B cell (primary cell): Measurements from ENCODE around the gene VTI1A. TPM values are rescaled to one million over a fixed set of nuclear protein-coding genes. Genes with fewer than 3 reads are reported as not detected.

Experiments used
- ATAC-seq: fragments of 200-7000 bp; cut with Tn5 transposase; one replicate; pipeline ENCODE4 v1.10.0; 2021; ENCODE audit warnings: low read depth, mild to moderate bottlenecking, moderate number of reproducible peaks, moderate library complexity
- CTCF ChIA-PET: fragments of 350-600 bp; sonication (Branson Sonifier 250); formaldehyde crosslinking; loops from one replicate; lab custom pipeline; 2021; ENCODE audit warnings: antibody characterized with exemption, inconsistent platforms; lab: Charles Lee
- POLR2A ChIA-PET: fragments of 350-600 bp; sonication (Branson Sonifier 250); formaldehyde crosslinking; loops from one replicate; lab custom pipeline; 2021; ENCODE audit warnings: antibody characterized with exemption; lab: Charles Lee
- DNase-seq: peaks from one replicate; pipeline ENCODE4 v3.0.0; 2013
- H2AFZ ChIP-seq: 2 replicates; pipeline ENCODE4 v1.6.1; 2012; ENCODE audit warnings: mild to moderate bottlenecking, low read depth, low read length; ENCODE audit not compliant: insufficient read depth, poor library complexity, severe bottlenecking
- H3K27ac ChIP-seq, 2 donors: 1 replicate in 1 of 2; 2 replicates in 1 of 2; pipeline ENCODE4 v1.5.1; 2012 to 2013; ENCODE audit warnings: low read length in 2 of 2, mild to moderate bottlenecking in 2 of 2, moderate library complexity in 1 of 2
- H3K27me3 ChIP-seq, 4 experiments: fragments of 200-600 bp in 1 of 4; sonication (generic) in 1 of 4; replicated peaks in 1 of 4; 1 replicate in 2 of 4; 2 replicates in 2 of 4; pipeline versions ENCODE4 v1.6.1 to v1.7.0; 2013 to 2016; ENCODE audit warnings: low read length in 3 of 4, mild to moderate bottlenecking in 2 of 4, mixed read lengths in 1 of 4, moderate library complexity in 1 of 4; ENCODE audit not compliant: insufficient read depth in 4 of 4, control insufficient read depth in 3 of 4; ENCODE audit errors: control extremely low read depth in 1 of 4
- H3K36me3 ChIP-seq, 2 experiments: replicated peaks in 1 of 2; 1 replicate in 1 of 2; 2 replicates in 1 of 2; pipeline versions ENCODE4 v1.6.1 to v1.7.1; 2013; ENCODE audit warnings: low read length in 1 of 2; ENCODE audit not compliant: insufficient read depth in 2 of 2, control insufficient read depth in 1 of 2; ENCODE audit errors: control extremely low read depth in 1 of 2, extremely low read depth in 1 of 2
- H3K4me1 ChIP-seq, 2 donors: fragments of 200-600 bp in 1 of 2; sonication (generic) in 1 of 2; 1 replicate in 1 of 2; 2 replicates in 1 of 2; pipeline versions ENCODE4 v1.5.1 to v1.6.1; 2013 to 2017; ENCODE audit warnings: low read length in 2 of 2; ENCODE audit not compliant: control insufficient read depth in 2 of 2, insufficient read depth in 2 of 2
- H3K4me2 ChIP-seq: replicated peaks from 2 replicates; pipeline ENCODE3; 2012; ENCODE audit warnings: mild to moderate bottlenecking, low read depth, low read length; ENCODE audit not compliant: poor library complexity, severe bottlenecking
- H3K4me3 ChIP-seq, 5 experiments: fragments of 200-600 bp in 1 of 5; sonication (generic) in 1 of 5; 1 replicate in 3 of 5; 2 replicates in 2 of 5; pipeline versions ENCODE4 v1.5.1 to v1.7.0; 2011 to 2016; ENCODE audit warnings: low read length in 4 of 5, mild to moderate bottlenecking in 4 of 5, low read depth in 2 of 5, control low read depth in 1 of 5, moderate library complexity in 1 of 5; ENCODE audit not compliant: insufficient read depth in 1 of 5; ENCODE audit errors: control extremely low read depth in 1 of 5, extremely low read depth in 1 of 5
- H3K79me2 ChIP-seq: fragments of 200-600 bp; sonication (generic); one replicate; pipeline ENCODE4 v1.6.0; 2016; ENCODE audit warnings: low read length; ENCODE audit not compliant: control insufficient read depth, insufficient read depth
- H3K9ac ChIP-seq: fragments of 200-600 bp; sonication (generic); 2 replicates; pipeline ENCODE4 v1.6.1; 2017; ENCODE audit warnings: mild to moderate bottlenecking, low read length, moderate library complexity
- H3K9me3 ChIP-seq, 3 donors: one replicate each; pipeline versions ENCODE4 v1.6.1 to v1.7.1; 2013; ENCODE audit warnings: low read length in 2 of 3; ENCODE audit not compliant: control insufficient read depth in 2 of 3, insufficient read depth in 1 of 3; ENCODE audit errors: control extremely low read depth in 1 of 3
- H4K20me1 ChIP-seq: 2 replicates; pipeline ENCODE4 v1.6.0; 2012; ENCODE audit warnings: mild to moderate bottlenecking, low read length; ENCODE audit not compliant: insufficient read depth, control insufficient read depth, poor library complexity, severe bottlenecking
- H3K27ac Mint-ChIP-seq: one replicate; pipeline ENCODE4 v1.8.0; 2021; ENCODE audit warnings: mixed read lengths
- H3K27me3 Mint-ChIP-seq: one replicate; pipeline ENCODE4 v1.8.0; 2021; ENCODE audit warnings: mixed read lengths
- H3K4me1 Mint-ChIP-seq: one replicate; pipeline ENCODE4 v1.8.0; 2021; ENCODE audit warnings: mixed read lengths
- H3K4me3 Mint-ChIP-seq: one replicate; pipeline ENCODE4 v1.8.0; 2021; ENCODE audit warnings: mixed read lengths
- H3K9me3 Mint-ChIP-seq: one replicate; pipeline ENCODE4 v1.8.0; 2022; ENCODE audit warnings: mixed read lengths; ENCODE audit not compliant: insufficient read depth
- CTCF ChIP-seq: fragments of 200-600 bp; IDR thresholded peaks from one replicate; pipeline ENCODE4 v1.8.0; 2022; ENCODE audit warnings: antibody characterized with exemption, mild to moderate bottlenecking
- EZH2 ChIP-seq: IDR thresholded peaks from 2 replicates; pipeline ENCODE4 v1.6.1; 2012; ENCODE audit warnings: borderline replicate concordance, low read depth, mild to moderate bottlenecking, moderate library complexity, low read length; ENCODE audit not compliant: insufficient read depth, poor library complexity, severe bottlenecking
- WGBS: methylation state at CpG from one replicate; pipeline ENCODE4 v1.1.5; 2013; ENCODE audit warnings: missing lambda C conversion rate; ENCODE audit not compliant: insufficient coverage; 5-methylcytosine and 5-hydroxymethylcytosine counted together
- intact Hi-C: fragments of 100-400 bp; cut with micrococcal nuclease; formaldehyde crosslinking; loops from one replicate; pipeline ENCODE4 v1.10.0; 2022
- polyA plus RNA-seq: library from polyadenylated mRNA; depleted of rRNA; stranded (reverse); fragments of >200 nt; gene quantifications from 2 replicates; pipeline ENCODE4 v1.2.3, GENCODE V29; 2012
- total RNA-seq, 2 donors: library from RNA; stranded (reverse); fragments of 120-200 nt in 1 of 2; gene quantifications; 1 replicate in 1 of 2; 2 replicates in 1 of 2; pipeline versions ENCODE4 v1.2.3 to v1.2.4, GENCODE V29; 2013 to 2022

VTI1A gene
- total and polyA plus RNA-seq, 2 donors (not counting 1 experiment from before 2014, with no cell fraction given) = 20.0 to 84.1 TPM

- TF ChIP-seq CTCF = no peak
- no peak for TF ChIP-seq EZH2
- WGBS = 100% methylated on average over 1 of the region's 2 CpGs
Observed at GRCh38 chr10:112769081-112769480, 322.1 kb downstream of the VTI1A start.

GRCh38 chr10:112769611-112770370 is 322.8 kb downstream of the VTI1A start:
- H4K20me1 ChIP-seq = no peaks in the 10 kb centered on the region
- H3K4me2 ChIP-seq = no peak overlapping the region
- H3K36me3 ChIP-seq = no peaks in the 10 kb centered on the region
- H3K9me3 ChIP-seq = no peaks in the 10 kb centered on the region
- intact Hi-C loops = loop anchor here (5.0 kb wide), 1 partner anchor 1447 kb away; no protein-coding TSS in a partner anchor
- no peaks in the 10 kb centered on the region for H3K4me1 Mint-ChIP-seq
- no peaks in the 10 kb centered on the region for H3K79me2 ChIP-seq
- ChIA-PET CTCF (no interaction called here), POLR2A (no interaction called here)
- DNase-seq = no peak
- TF ChIP-seq CTCF = no peak
- no peak for TF ChIP-seq EZH2
- no peaks in the 10 kb centered on the region for H3K27me3 ChIP-seq
- 100% methylated on average over 2 of the region's 6 CpGs for WGBS
- ATAC-seq = no peak
- H3K27ac Mint-ChIP-seq = no peak overlapping the region
- no peak overlapping the region for H3K4me3 Mint-ChIP-seq
- no peak overlapping the region for H3K9ac ChIP-seq
- no peak overlapping the region for H3K27ac ChIP-seq
- H2AFZ ChIP-seq = no peak overlapping the region
- no peaks in the 10 kb centered on the region for H3K27me3 Mint-ChIP-seq
- H3K4me3 ChIP-seq = no peak overlapping the region
- no peaks in the 10 kb centered on the region for H3K4me1 ChIP-seq
- no peaks in the 10 kb centered on the region for H3K9me3 Mint-ChIP-seq

More at GRCh38 chr10:112769081-112769480, 322.1 kb downstream of the VTI1A start:
- ChIA-PET POLR2A (no interaction called here), CTCF (no interaction called here)
- intact Hi-C loops = no loop called here
- Mint-ChIP-seq H3K4me1 (no peaks in the 10 kb centered on the region), H3K4me3 (no peak overlapping the region), H3K27me3 (no peaks in the 10 kb centered on the region), H3K9me3 (no peaks in the 10 kb centered on the region), H3K27ac (no peak overlapping the region)
- no peak overlapping the region for H3K4me3 ChIP-seq
- H3K36me3 ChIP-seq = no peaks in the 10 kb centered on the region
- ATAC-seq (no peak), DNase-seq (no peak)
- no peaks in the 10 kb centered on the region for H3K4me1 ChIP-seq
- H3K79me2 ChIP-seq = no peaks in the 10 kb centered on the region
- H3K27me3 ChIP-seq = no peaks in the 10 kb centered on the region
- H4K20me1 ChIP-seq = no peaks in the 10 kb centered on the region
- no peak overlapping the region for H3K9ac ChIP-seq
- no peak overlapping the region for H2AFZ ChIP-seq
- no peak overlapping the region for H3K27ac ChIP-seq
- H3K4me2 ChIP-seq = no peak overlapping the region
- H3K9me3 ChIP-seq = no peaks in the 10 kb centered on the region
